ENCODE measurements around the gene ZNHIT1.

DNA sequence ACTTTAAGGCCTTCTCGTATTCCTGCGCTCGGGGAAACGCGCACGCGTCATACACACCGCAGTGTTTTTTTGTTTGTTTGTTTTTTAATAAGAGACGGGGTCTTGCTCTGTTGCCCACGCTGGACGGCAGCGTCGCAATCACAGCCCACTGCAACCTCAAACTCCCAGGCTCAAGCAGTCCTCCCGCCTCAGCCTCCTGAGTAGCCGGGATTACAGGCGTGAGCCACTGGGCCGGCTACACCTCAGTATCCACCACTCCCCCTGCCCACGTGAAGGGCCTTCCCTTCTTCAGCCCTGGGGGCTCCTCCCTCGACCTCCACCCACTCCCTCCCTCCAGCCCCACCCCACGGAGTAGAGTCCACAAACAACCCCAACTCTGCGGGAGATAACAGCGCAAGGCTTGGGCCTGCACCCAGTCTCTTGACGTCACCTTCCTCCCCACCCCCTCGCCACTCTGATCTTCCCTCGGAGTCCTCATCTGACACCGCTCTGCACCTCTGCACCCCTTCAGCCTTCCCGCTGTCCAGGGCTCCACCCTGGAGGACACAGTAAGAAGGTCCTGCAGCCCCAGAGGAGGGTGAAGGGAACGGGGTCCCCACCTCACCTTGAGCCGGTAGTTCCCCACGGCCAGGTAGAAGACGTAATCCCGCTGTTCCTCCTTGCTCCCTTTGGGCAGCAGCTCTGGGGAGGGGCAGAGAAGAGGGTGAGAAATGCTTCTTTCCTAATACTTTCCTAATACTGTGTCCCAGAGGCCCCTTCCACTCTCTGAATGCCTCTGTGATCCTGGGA is 22.5 kb downstream of the ZNHIT1 start:
- TF ChIP-seq RAD21 (conservative IDR thresholded peaks at IDR 0.05 in 1 of 2, IDR thresholded peaks at IDR 0.05 in 1 of 2) (no peak), CBX8 (IDR thresholded peaks at IDR 0.05) (no peak), POLR2A (IDR thresholded peaks at IDR 0.05; ENCODE audit: low read length) (no peak), CEBPB (IDR thresholded peaks at IDR 0.05) (no peak), NR3C1 (IDR thresholded peaks at IDR 0.05) (no peak), RCOR1 (IDR thresholded peaks at IDR 0.05; ENCODE audit: low read depth, low read length) (no peak)
- TF ChIP-seq, protein P1, sequence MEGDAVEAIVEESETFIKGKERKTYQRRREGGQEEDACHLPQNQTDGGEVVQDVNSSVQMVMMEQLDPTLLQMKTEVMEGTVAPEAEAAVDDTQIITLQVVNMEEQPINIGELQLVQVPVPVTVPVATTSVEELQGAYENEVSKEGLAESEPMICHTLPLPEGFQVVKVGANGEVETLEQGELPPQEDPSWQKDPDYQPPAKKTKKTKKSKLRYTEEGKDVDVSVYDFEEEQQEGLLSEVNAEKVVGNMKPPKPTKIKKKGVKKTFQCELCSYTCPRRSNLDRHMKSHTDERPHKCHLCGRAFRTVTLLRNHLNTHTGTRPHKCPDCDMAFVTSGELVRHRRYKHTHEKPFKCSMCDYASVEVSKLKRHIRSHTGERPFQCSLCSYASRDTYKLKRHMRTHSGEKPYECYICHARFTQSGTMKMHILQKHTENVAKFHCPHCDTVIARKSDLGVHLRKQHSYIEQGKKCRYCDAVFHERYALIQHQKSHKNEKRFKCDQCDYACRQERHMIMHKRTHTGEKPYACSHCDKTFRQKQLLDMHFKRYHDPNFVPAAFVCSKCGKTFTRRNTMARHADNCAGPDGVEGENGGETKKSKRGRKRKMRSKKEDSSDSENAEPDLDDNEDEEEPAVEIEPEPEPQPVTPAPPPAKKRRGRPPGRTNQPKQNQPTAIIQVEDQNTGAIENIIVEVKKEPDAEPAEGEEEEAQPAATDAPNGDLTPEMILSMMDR (IDR thresholded peaks at IDR 0.05): no peak
